ENCODE measurements around the gene CDT1.
A peak's percentile ranks its signal among the peaks of the same experiment; 100 is the strongest.

CDT1 gene

DNA sequence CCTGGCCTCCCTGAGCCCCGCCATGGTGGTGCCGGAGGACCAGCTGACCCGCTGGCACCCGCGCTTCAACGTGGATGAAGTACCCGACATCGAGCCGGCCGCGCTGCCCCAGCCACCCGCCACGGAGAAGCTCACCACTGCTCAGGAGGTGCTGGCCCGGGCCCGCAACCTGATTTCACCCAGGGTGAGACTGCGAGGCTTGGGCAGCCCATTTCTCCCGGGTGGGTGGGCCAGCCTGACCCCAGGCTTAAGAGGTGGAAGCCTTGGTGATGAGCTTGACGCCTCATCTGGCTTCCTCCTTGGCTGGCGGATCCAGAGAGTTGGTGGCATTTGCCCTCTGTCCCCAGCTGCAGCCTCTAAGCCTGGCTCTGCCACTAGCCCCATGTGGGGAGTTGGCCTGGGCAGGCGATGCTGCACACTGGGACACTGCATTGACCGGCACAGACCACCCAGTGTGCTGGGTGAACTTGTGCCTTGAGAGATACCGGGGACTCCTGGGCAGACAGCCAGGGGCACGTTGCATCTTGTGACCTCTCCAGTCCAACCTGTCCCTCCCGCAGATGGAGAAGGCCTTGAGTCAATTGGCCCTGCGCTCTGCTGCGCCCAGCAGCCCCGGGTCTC lies 3.0 kb downstream of the CDT1 start:
- DNase-seq: no peak

DNA sequence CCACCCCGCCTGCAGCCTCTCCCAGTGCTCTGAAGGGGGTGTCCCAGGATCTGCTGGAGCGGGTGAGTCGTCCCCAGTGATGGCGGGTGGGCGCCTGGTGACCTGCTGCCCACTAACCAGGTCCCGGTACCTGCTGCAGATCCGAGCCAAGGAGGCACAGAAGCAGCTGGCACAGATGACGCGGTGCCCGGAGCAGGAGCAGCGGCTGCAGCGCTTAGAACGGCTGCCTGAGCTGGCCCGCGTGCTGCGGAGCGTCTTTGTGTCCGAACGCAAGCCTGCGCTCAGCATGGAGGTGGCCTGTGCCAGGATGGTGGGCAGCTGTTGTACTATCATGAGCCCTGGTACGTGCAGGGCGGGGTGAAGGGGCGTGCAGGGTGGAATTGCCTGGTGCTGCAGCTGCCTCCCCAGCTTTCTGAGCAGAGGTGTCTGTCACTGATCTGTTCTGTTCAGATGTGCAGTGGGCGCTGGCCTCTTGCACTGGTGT lies 3.6 kb downstream of the CDT1 start:
- DNase-seq: no peak

DNA sequence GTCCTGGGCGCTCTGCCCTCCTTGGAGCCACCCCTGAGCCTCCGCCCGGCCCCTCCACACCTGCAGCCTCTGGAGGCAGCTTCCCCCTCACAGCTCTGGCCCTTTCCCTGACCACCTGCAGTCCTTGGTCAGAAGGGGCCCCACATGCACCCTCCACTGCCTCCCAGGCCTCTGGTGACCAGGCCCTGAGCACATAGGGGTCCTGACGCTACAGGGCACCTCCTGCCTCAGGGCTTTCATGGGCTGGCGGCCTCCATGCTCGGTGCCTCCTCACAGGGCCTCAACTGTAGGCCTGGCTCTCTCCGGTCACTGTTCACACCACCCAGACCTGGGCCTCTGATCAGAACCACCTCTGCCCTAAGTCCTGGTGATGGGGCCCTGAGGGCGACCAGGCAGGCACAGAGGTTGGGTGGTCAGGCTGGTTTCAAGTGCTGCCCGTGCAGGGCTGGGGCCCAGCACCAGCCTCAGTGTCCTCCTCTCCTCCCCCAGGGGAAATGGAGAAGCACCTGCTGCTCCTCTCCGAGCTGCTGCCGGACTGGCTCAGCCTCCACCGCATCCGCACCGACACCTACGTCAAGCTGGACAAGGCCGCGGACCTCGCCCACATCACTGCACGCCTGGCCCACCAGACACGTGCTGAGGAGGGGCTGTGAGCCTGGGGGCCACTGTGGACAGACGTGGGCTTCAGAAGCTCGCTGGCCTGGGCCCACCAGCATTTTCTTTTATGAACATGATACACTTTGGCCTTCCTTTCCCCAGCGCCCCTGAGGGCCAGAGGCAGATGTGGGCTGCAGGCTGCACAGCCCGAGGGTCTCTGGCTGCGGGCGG lies 4.3 kb downstream of the CDT1 start:
- DNase-seq: no peak

DNA sequence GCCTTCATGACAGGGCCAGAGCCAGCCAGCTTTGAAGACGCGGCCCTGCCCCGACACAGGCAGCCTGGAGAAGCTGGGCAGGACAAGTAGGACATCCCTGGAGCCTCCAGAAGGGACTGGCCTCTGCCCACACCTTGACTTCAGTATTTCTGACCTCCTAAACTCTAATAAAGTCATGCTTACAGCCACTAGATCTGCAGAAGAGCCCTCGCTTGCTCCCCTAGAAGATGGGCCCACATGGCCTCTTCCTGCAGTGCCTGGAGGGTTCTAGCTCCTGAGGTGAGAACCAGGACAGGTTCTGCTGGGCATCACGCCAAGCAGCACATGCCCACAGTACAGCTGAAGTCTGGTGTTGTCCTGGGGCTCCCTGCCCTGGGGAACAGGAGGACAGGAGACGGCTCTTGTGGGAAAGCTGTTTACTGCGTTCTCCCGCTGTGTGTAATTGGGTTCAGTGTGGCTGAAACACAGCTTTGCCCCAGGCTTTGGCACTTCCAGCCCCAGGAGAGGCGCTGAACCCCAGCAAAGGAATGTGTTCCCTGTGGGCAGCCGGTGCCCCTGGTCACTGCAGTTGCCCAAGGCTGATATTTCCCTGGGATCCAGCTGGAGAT lies 5.6 kb downstream of the CDT1 start:
- DNase-seq: no peak

DNA sequence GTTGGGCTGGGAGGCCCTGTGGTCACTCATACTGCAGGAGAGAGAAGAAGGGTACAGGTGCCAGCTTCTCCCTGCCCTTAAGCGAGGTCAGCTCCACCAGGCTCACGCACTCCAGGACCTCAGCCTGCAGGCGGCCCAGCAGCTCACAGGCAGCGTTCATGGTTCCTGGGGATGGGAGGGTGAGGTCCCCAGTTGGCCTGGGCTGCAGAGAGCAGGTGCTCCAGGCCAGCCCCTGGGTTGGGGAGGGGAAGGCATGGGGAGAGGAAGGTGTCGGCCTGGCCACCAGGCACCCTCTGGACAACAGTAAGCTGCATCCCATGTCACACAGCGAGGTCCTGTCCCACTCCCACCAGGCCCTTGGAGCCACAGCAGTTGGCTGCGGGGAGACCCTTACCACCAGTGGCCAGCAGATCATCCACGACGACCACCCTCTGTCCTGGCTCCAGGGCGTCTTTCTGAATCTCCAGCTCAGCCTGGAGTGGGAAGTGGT lies 6.1 kb downstream of the CDT1 start:
- DNase-seq: no peak

DNA sequence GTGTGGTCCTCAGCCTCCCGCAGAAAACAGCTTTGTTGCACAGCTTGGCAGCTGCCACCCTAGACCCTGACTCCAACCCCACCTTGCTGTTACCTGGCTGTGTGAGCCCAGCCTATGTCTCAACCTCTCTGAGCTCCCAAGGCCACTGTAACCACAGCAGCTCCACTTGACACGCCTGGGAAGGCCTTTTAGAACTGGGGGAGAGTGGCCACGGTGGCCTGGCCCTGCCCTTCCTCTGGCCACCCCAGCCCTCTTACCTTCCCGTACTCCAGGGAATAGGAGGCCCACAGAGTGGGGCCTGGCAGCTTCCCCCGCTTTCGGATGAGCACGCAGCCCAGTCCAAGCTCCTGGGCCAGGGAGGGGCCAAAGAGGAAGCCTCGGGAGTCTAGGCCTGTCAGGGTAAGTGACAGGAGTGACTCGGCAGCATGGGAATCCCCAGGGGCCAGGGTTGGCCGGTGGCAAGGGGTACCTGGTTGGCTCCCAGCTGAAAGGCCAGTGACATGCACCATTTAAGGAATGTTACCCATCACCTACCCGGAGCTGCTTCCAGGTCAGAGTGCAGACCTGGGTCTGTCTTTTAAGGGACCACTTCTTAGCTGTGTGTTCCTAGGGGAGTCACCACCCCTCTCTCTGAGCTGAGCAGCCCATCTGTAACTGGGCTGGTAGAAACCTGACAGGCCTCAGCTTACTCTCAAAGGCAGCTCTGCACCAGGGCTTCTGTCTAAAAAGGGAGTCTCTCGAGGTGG lies 6.8 kb downstream of the CDT1 start:
- no peak for DNase-seq

DNA sequence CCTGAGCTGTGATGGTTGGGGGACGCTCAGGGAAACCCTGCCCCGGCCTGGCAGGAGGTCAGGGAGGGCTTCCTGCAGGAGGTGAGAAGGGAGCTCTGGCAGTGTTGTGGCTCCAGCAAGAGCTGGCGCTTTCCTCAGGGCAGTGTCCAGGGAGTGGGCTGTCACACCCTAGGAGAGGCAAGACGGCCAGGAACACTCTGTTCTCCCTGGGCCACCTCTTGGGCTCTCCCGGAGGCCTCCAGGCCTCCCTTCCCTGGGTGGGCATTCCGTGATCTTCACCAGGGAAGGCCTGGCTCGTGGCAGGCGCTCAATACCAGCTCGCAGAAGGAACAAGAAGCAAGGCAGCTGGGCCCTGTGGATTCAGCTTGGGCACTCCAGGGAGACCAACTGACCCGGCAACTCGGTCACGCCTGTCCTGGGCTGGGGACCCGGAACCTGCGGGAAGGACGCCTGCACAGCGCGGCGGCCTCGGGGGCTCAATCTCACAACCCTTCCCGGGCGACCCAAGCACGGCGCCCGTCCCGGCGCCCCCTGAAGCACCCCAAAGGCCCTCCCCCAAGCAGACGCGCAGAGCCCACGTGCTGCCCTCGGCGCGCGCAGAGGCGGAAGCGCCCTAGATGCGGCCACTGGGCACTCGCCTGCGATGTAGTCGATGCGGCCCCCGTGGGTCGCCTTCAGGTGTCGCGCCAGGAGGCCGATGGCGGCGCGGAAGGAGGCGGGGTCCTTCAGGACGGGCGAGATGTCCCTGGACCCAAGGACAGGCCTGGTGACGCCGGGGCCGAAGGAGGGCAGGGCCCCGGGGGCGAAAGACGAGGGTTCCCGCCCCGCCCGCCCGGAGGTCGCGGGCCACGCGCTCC lies 7.6 kb downstream of the CDT1 start:
- DNase-seq: peak; percentile 62

DNA sequence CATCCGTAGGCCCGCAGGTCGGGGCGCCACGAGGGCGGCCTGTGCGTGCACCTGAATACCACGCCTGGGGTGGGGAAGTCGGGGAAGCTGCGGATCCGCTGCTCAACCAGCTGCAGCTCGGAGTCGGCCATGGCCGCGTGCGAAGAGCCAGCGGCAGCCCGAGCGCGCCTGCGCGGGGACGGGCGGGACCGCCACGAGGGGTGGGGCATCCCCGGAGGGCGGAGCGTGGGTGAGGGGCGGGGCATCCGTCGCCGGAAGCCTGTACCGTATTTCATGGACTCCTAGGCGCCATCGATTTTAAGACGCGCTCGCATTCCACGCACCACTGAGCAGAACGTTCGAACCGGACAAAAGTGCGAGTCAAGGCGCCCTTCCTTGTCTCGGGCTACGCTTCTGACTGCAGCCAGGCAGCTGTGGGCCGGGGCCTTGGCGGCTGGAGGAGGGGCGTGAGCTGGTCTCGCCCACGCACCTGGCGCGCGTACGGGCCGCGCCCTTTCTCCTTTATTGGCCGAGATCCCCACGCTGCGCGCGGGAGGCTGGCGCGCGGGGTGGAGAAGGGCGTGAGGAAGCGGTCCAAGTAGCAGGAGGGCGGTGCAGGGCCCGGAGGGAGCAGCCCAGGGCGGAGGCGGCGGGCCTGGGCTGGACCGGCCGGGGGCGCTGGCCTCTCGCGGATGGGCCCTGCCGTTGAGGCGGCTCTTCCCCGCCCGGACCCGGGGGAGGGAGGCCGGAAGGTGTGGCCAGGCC lies 8.4 kb downstream of the CDT1 start, which contains the start of gene APRT:
APRT (minus strand) TSS at position 160 of the 744 bp plus-strand sequence; CDS start at position 131, 29 bp downstream.
- peak; percentile 80 for DNase-seq

DNA sequence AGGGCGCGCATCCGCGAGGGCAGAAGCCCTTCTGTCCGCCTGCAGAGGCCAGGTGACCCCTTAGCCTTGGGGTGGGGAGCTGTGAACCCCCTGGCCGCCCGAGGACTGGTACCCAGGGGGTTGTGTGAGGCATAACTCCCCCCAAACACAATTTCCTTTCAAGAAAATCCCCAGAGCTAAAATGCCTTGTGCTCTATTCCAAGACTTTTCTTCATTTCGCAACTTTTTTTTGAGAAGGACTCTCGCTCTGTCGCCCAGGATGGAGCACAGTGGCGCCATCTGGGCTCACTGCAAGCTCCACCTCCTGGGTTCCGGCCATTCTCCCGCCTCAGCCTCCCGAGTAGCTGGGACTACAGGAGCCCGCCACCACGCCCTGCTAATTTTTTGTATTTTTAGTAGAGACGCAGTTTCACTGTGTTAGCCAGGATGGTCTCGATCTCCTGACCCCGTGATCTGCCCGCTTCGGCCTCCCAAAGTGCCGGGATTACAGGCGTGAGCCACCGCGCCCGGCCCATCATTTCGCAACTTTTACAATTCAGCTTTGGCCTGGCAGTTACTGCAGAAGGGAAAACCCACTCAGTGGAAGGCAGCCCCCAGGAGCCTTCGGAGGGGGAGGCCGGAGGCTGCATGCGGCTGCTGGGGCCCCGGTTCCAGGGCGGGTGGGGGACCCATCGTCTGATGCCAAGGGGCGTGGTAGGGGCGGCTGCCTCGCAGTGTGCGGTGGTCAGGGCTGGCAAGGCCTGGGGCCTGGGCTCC lies 9.1 kb downstream of the CDT1 start:
- DNase-seq: no peak

DNA sequence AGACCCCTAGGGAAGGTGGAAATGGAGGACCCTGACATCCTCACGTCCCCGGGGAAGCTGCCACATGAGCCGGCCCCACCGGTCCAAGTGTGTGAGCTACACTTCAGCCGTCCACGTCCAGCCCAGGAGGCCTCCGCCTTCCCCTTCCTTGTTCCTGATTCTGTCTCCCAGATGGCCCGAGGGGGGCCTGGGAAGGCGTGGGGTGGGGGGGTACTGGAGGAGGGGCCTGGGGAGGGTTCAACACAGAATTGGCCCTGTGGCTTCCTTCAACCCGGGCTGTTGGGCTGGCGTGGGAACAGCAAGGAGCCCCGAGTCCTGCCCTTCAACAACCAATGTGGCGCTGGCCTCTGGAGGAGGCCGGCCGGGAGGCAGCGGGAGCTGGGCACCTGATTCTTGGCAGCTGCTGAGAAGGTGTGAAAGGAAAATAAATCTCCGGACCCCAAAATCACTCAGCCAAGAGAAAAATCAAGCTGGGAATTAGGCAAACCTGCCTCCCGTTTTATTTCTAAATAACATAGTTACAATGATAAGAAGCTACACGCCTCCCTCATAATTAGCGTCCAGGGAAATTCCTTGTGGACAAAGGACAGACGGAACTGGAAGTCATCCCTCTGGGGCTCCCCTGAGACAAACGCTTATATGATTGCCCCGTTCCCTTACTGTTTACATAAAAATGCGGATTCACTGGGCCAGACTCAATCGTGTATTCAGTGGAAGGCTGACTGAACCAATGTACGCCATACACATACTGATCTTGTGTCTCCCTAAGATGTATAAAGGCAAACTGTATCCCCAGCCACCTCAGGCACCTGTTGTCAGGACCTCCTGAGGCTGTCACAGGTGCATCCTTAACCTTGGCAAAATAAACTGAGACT lies 9.9 kb downstream of the CDT1 start:
- DNase-seq: peak; percentile 3

DNA sequence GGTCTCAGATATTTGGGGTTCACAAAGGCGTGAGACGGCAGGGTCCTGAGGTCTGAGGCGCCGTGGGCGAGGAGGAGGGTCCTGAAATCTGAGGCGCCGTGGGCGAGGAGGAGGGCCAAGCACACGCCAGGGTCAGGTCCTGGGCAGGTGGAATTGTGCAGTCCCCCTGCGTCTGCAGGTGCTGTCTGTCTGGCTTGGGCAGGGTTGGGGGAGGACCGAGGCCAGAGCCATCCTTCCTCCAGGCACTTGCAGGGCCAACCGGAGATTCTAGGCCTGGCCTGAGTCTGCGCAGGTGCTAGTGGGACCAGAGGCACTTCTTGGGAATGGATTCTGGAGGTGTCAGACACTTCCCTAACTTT lies 10.5 kb downstream of the CDT1 start:
- DNase-seq: no peak

DNA sequence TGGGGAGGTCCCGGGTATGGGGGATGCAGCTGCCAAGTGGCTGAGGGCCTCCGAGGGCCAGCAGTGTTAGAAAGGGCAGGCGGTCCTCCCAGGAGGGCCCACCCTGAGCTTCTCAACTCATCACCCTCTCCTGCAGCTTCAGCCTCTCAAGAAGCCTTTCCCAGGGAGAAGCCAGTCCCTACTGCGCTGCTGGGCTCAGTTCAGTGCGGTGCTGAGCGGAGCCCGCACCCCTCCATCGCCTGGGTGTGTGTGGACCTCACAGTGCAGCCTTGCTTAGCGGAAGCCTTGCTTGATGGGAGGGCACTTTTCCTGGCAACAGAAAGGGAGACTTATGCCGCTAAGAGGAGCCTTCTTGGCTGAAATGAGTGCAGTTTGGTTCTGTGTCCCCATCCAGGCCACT lies 11.6 kb downstream of the CDT1 start:
- DNase-seq: no peak

DNA sequence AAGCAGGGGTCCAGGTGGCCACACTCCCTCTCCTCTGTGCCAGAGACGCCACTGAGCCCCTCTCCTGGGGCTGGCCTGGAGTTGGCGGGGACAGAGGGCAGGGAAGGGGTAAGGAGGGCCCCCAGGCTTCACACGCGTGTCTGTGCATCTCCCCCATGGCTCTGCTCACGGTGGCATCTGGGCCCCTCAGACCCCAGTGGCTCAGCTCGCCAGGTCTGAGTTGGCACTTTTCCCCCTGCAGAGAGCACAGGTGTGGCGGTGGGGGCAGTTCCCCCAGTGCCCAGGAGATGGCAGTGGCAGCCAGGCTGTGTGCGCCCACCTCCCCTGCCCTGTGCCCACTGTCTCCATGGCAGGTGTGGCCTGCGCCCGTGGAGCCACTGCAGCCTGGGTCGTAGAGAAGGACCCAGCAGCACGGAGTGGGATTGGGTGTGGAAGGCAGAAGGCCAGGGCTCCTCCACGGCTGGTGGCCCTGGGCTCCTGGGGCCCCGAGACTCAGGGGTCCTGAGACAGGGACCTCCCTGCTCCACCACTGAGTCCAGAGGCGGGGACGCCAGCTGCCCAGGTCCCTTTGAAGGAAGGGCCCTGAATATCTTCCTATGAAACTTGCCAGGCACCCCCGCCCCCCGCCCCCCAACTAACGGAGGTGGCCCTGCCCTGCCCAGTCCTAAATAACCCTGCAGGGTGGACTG lies 12.5 kb downstream of the CDT1 start:
- peak; percentile 61 for DNase-seq

DNA sequence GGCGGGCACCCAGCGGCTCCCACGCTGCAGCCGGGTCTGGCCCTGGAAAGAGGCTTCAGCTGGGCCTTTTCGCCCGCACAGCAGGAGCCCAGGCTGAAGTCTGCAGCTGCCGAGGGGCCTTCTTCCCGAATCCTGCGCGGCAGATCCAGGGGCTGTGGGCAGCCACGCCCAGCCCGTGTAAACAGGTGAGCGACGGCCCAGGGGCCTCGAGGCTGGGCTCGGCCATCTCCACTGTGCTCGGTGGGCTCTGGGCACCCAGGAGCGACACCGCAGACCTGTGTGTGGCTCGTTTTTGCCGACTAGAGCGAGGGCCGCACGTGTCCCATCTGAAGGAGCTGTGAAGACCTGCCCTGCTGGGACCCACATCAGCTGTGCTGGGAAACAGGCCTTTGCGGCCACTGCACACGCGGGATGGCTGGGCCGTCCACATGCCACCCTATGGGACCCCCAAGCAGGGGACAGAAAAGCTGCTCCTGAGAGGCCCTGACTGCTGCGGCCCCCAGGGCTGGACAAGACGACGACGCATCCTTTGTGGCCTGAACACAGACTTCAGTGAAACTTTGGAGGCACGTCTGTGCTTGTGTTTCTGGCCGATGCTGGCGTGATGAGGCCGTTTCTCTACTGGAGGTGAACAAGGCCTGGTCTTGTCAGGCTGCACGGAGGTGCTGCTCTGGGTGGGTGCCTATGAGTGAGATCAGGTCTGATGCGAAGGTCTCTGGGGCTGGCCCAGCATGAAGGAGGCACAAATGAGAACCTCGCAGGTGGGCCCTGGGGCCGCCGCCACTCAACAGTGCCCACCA lies 13.3 kb downstream of the CDT1 start:
- no peak for DNase-seq

DNA sequence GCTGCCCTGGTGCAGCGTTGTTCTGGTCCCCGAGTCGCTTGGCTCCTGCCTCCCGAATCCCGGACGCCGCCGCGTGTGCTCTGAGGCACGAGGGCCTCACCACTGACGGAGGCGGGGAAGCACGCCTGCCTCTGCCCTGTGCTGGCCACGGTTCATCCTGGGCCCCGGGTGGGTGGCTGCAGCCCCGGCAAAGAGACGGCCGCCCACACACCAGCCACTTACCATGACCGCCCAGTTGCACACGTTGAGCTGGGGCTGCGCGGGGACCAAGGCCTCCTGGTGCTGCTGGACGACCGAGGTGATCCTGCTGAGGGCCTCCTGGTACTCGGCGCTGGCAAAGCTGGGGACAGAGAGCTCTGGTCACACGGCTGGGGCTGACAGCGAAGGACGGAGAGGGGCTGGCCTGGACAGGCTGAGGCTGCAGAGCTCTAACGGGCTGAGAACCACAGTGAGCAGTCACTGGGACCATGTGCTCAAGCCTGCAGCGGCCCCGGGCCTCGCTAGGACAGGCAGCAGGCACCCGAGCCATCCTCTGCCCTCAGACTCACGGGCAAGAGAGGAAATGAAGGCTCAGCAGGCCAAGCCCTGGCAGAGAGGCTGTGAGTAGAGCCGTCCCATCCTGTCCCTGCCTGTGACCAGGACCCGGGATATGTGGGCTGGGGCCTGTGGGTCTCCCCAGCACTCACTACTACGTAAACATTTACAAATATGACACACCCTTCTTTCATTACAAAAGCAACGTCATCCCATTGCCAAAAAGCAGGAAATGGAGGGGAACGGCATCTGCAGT lies 14.4 kb downstream of the CDT1 start:
- no peak for DNase-seq

DNA sequence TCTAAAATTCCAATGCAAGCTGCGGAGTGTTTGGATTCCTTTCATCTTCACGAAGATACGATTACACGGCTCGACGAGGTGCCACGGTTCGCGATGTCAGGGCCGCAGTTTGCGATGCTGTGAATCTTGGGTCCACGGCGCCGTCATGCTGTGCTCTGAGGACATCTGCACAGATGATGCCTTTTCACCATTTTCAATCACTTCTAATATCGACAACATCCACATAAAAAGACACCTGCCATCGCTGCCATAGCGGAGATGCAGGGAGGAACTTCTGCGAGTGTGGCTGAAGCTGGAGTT lies 14.9 kb downstream of the CDT1 start:
- no peak for DNase-seq

DNA sequence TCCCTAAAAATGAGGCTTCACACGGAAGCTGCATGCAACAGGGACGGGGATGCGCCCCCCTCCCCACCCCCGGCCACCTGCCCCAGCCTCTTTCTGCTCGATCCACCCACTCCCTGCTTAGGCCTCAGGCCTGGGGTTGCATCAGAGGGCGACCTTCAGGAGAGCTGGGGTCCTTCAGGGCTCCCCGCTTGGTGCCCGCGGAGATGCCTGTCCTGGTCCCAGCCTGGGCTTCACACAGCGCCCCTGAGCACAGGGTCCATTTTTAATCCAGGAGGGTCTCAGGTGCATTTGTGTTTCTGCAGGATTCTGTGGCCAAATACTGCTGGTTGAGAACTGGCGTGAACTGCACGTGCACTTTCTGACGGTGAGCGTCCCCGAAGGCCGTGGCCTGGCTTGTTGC lies 15.5 kb downstream of the CDT1 start:
- DNase-seq: no peak

Data from NCI-H2171 treated with DMSO at 0.1 percent for 48 hours (cell line).